ENCODE measurements around the gene MGAT5.

DNA sequence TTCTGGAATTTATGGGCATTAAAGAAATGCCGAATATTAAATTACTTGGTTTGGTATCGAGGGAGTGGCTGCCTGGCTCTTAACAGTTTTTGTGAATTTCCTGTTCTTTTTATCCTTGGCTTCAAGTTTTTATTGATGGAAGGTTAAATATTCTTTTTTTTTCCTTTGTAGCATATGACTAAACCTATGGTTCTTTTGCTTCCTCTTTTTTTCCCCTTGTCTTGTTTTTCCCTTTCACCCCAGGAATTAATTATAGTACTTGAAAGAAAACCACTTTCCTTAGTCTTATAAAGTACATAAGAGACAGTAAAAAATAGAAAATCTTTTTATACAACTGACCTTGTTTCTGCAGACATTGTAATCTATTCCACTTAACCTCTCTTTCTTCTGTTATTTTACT, 42.4 kb downstream of the MGAT5 start:
- no peak for TF ChIP-seq EP300 (IDR thresholded peaks at IDR 0.05)
- TF ChIP-seq, protein P1, sequence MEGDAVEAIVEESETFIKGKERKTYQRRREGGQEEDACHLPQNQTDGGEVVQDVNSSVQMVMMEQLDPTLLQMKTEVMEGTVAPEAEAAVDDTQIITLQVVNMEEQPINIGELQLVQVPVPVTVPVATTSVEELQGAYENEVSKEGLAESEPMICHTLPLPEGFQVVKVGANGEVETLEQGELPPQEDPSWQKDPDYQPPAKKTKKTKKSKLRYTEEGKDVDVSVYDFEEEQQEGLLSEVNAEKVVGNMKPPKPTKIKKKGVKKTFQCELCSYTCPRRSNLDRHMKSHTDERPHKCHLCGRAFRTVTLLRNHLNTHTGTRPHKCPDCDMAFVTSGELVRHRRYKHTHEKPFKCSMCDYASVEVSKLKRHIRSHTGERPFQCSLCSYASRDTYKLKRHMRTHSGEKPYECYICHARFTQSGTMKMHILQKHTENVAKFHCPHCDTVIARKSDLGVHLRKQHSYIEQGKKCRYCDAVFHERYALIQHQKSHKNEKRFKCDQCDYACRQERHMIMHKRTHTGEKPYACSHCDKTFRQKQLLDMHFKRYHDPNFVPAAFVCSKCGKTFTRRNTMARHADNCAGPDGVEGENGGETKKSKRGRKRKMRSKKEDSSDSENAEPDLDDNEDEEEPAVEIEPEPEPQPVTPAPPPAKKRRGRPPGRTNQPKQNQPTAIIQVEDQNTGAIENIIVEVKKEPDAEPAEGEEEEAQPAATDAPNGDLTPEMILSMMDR (IDR thresholded peaks at IDR 0.05) = no peak
